GM18520 (cell line): ENCODE measurements around the gene NPPC.

Experiments used
- ATAC-seq: cut with Tn5 transposase; IDR thresholded peaks from one replicate; pipeline ENCODE4 v1.9.1; 2021; ENCODE audit not compliant: unreplicated experiment

Gene NPPC

GRCh38 chr2:231935815-231936214 lies 9.6 kb upstream of the NPPC start:
- no peak for ATAC-seq

GRCh38 chr2:231935207-231935524 lies 9.0 kb upstream of the NPPC start:
- ATAC-seq, result no peak

- ATAC-seq, result no peak
Measured at GRCh38 chr2:231934441-231935206, 8.4 kb upstream of the NPPC start.

- ATAC-seq, result no peak
Measured at GRCh38 chr2:231933916-231934401, 7.8 kb upstream of the NPPC start.

GRCh38 chr2:231932985-231933915 lies 7.1 kb upstream of the NPPC start:
- no peak for ATAC-seq

- ATAC-seq, result no peak
Measured at GRCh38 chr2:231932711-231932970, 6.4 kb upstream of the NPPC start.

GRCh38 chr2:231931481-231931915 lies 5.3 kb upstream of the NPPC start:
- ATAC-seq, result no peak

GRCh38 chr2:231930593-231931281 lies 4.5 kb upstream of the NPPC start:
- no peak for ATAC-seq

- ATAC-seq, result no peak
Measured at GRCh38 chr2:231929961-231930592, 3.9 kb upstream of the NPPC start.

- ATAC-seq, result no peak
Measured at GRCh38 chr2:231928901-231929725, 2.9 kb upstream of the NPPC start.

- ATAC-seq, result no peak
Measured at GRCh38 chr2:231928481-231928880, 2.3 kb upstream of the NPPC start.

GRCh38 chr2:231927566-231927890 lies 1.3 kb upstream of the NPPC start:
- no peak for ATAC-seq

GRCh38 chr2:231926761-231927565 lies 767 bp upstream of the NPPC start:
- ATAC-seq, result no peak

- no peak for ATAC-seq
Measured at GRCh38 chr2:231925303-231926179, 655 bp downstream of the NPPC start.

- no peak for ATAC-seq
Measured at GRCh38 chr2:231924889-231925275, 1.3 kb downstream of the NPPC start.

GRCh38 chr2:231923951-231924888 lies 2.0 kb downstream of the NPPC start:
- no peak for ATAC-seq

GRCh38 chr2:231923010-231923344 lies 3.2 kb downstream of the NPPC start:
- ATAC-seq, result no peak
